Measurements from ENCODE around the gene NAXD.

- TF ChIP-seq CTCF (IDR thresholded peaks at IDR 0.05) (no peak), POLR2A (IDR thresholded peaks at IDR 0.05) (no peak)
These were observed 35.1 kb downstream of the NAXD start for GRCh38 chr13:110650436-110650835.
